GM18951 (cell line): ENCODE results near the gene ADAMTS12.

Source experiments
- POLR2A ChIP-seq: IDR thresholded peaks from 4 replicates; pipeline ENCODE4 v1.6.1; 2011; ENCODE audit warnings: mild to moderate bottlenecking; ENCODE audit not compliant: insufficient read length, insufficient read depth; ENCODE audit errors: extremely low read depth
- in situ Hi-C: fragments of 300-500 bp; cut with MboI; formaldehyde crosslinking; loops from one replicate; pipeline ENCODE4 v1.12.0; 2022; ENCODE audit warnings: low sequenced_read_pairs, mixed read lengths, inconsistent platforms; ENCODE audit not compliant: unreplicated experiment

ADAMTS12 gene

DNA sequence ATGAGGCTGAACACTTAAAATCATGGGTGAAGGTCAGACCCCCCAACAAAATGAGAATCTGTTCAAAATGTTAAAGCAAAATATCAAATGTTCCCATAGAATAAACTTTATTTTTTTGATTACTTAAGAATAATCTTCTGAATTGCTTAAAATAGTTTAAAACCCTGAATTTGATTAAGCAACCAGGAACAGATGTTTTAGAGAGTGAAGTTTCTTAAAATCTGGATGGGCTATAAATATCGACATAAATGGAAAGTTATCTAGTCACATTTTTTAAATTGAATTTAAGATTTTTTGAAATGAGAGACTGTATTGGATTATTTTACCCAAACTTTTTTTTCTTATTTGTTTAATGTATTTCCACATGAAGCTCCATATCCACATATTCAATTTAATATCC is 98.5 kb downstream of the ADAMTS12 start:
- in situ Hi-C loops = no loop called here
- TF ChIP-seq POLR2A = no peak

DNA sequence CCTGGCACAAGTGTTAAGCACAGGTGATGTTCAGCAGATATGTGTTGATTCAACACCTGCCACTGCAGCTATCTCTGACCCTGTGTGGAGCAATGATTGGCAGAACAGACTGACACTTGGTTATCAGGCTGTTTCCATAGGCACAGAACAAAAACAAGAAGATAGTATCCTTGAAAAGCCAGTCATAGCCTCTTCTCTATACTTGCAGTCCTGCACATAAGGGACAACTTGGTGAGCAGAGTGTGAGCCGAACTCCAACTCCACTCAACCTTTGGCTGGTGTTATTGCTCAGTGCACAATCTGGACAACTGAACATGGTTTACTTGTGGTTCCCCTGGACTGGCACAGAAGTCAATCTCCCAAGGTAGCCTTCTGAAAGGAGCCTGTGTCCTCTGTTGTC is 99.2 kb downstream of the ADAMTS12 start:
- no peak for TF ChIP-seq POLR2A
- in situ Hi-C loops = no loop called here

DNA sequence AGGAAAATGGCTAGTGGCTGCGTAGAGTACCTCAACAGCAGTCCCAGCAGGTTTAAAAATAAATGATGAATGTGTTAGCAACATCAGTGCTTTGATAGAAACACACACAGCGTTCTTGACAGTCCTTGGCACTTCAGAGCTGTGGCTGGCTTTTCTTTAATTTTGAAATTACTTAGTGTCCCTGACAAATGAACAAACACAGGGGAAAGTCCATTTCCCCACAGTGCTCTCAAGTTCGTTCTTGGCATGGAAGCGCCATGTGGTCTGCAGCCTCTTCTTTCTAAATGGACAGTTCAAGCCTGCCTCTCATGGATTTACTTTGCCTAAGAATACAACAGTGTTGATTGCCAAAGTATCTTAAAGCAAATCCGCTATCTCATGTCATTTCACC is 102.2 kb downstream of the ADAMTS12 start:
- in situ Hi-C loops = no loop called here
- no peak for TF ChIP-seq POLR2A

DNA sequence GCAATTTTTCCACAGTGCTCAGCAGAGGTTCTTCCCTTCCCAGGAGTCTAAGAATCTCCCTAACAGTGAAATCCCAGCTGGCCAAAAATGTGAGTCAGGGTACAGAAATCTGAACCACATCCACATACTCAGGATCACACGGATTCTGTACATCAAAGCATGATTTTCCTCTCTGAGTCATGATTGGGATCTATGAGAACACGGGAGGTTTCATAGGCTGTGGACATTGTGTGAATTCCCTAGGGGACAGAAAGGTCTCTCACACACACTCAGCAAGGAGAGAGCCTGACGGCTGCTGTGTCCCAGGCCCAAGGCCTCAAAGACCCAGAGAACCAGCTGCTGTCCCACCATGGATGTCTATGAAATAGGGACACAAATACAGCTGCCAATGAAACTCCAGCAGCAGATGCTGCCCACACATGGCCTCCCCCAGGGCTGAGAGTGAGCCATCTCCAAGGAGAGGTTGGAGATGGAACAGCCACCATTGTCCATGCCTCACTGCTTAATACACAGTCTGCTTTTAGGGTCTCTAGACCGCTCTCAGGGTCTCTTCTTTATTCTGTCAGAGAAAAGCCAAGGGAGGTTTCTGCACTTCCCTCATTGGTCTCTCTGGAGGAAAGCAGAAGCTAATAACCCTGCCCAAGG is 102.7 kb downstream of the ADAMTS12 start:
- in situ Hi-C loops = no loop called here
- TF ChIP-seq POLR2A = no peak

DNA sequence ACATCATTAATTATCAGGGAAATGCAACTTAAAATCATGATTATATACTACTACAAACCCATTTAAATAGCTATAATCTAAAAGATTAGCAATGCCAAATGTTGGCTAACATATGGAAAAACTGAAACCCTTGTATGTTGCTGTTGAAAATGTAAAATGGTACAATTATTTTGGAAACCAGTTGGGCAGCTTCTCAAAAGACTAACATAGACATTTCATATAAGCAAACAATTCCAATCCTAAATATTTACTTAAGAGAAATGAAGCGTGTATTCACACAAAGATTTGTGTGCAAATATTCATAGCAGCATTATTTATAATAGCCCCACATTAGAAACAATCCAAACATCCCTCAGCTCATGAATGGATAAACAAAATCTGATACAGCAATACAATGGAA is 106.2 kb downstream of the ADAMTS12 start:
- no peak for TF ChIP-seq POLR2A
- in situ Hi-C loops = no loop called here

GRCh38 chr5:33781286-33781685 is 110.5 kb downstream of the ADAMTS12 start:
- in situ Hi-C loops = no loop called here
- TF ChIP-seq POLR2A = no peak

DNA sequence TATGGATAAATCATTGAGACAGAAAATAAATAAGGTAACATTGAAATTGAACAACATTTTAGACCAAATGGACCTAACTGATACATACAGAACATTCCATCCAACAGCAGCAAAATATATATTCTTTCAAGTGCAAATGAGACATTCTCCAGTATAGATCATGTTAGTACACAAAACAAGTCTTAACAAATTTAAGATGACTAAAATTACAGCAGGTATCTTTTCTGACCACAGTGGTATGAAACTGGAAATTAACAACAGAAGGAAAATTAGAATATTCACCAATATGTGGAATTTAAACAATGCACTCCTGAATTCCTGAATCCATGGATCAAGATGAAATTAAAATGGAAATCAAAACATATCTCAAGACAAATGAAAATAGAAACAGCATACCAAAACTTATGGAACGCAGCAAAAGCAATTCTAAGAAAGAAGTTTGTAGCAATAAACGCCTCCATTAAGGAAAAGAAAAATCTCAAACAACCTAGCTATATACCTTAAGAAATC is 115.6 kb downstream of the ADAMTS12 start:
- in situ Hi-C loops = no loop called here

GRCh38 chr5:33774341-33774740 is 117.4 kb downstream of the ADAMTS12 start:
- TF ChIP-seq POLR2A = no peak
- in situ Hi-C loops = no loop called here

More for the DNA sequence above, 115.6 kb downstream of the ADAMTS12 start:
- TF ChIP-seq POLR2A = no peak

DNA sequence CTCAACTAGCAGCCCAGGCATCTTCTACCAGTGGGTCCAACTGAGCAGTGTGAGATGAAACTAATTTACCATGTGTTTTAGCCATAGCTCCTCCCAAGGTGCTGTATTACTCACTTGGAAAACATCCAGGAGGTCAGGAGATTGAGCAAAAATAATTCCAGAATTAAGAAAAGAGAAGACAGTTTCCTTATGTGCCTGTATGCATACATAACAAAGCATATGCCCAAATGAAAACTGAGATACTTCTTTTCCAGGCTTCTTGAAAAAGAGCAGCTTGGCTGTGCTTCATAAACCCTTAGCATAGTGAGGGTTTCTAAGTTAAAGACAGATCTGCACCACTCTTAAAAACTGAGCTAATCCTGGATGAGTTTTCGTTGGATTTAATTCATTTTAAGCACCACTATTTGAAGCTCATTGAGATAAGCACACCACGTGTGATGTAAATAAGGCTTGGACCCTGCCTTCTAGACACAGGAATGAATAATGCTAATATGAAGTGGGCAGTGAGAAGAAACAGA is 119.4 kb downstream of the ADAMTS12 start:
- in situ Hi-C loops = no loop called here

GRCh38 chr5:33769968-33770367 is 121.8 kb downstream of the ADAMTS12 start:
- TF ChIP-seq POLR2A = no peak
- in situ Hi-C loops = no loop called here

More for the DNA sequence above, 119.4 kb downstream of the ADAMTS12 start:
- no peak for TF ChIP-seq POLR2A

- in situ Hi-C loops = no loop called here
- TF ChIP-seq POLR2A = no peak
Observed at GRCh38 chr5:33769196-33769595, 122.6 kb downstream of the ADAMTS12 start.

DNA sequence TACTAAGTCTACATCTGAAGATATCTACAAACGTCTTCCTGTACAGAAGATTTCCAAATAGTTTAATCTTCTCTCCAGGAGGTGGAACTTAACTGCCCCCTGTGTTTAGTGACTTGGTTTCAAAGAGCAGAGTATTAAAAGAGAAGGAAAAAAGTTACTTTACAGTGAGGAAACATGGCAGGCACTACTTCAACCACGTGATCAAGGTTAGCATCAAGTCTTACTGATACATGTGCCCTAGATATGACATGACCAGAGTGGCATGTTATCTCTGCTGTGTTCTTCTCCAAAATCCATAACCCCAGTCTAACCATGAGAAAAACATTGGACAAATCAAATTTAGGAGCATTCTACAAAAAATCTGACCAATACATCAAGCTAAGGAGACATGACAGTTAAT is 125.8 kb downstream of the ADAMTS12 start:
- in situ Hi-C loops = no loop called here
- TF ChIP-seq POLR2A = no peak

- in situ Hi-C loops = no loop called here
Observed at GRCh38 chr5:33764786-33765185, 127.0 kb downstream of the ADAMTS12 start.

DNA sequence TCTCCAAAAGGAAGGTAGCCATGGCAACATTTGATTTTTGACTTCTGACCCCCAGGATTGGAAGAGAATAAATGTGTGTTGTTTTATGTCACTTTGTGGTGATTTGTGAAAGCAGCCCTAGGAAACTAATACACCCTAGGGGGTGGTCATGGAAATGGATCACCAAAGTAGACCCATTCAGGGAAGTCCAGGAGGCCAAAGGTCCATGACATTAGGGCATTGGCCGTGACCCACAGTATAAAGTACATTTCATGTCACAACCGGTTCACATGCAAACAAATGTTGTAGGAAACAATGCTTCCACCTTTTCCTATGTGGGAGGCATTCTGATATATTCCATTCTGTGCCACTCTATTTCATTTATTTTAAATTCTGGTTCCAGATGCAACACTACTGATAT is 128.4 kb downstream of the ADAMTS12 start:
- in situ Hi-C loops = no loop called here
- no peak for TF ChIP-seq POLR2A

More at GRCh38 chr5:33764786-33765185, 127.0 kb downstream of the ADAMTS12 start:
- TF ChIP-seq POLR2A = no peak
